ENCODE measurements around the gene NAA35. TPM values are rescaled to one million over a fixed set of nuclear protein-coding genes. Genes with fewer than 3 reads are reported as not detected.

The NAA35 gene
- total RNA-seq, 1 experiment from 2014 or later: 21.3 TPM

GRCh38 chr9:86057491-86057890 lies 116.5 kb downstream of the NAA35 start:
- CTCF ChIA-PET: no interaction called here
- H3K9me3 ChIP-seq (ENCODE audit: control insufficient read depth, insufficient read depth, low read depth, low read length): no peaks in the 10 kb centered on the region
- ATAC-seq: no peak
- in situ Hi-C loops (cut with HindIII; ENCODE audit: low pct_unique_long_range_greater_than_20kb, low sequenced_read_pairs) (no loop called here), intact Hi-C loops (cut with micrococcal nuclease; ENCODE audit: unreplicated experiment) (no loop called here)
- DNase-seq (ENCODE audit: low read depth, low spot score): no peak
- TF ChIP-seq CTCF (IDR thresholded peaks at IDR 0.05) (no peak), REST (IDR thresholded peaks at IDR 0.05; ENCODE audit: insufficient read depth in 1 of 2, low read depth in 2 of 2, low read length in 1 of 2) (no peak), POLR2AphosphoS5 (IDR thresholded peaks at IDR 0.05; ENCODE audit: low read depth, low read length) (no peak), TCF7L2 (IDR thresholded peaks at IDR 0.05; ENCODE audit: low read depth, low read length) (no peak), SIN3A (IDR thresholded peaks at IDR 0.05; ENCODE audit: borderline replicate concordance, insufficient read depth, low read depth, low read length) (no peak)
- no peaks in the 10 kb centered on the region for H3K36me3 ChIP-seq (ENCODE audit: control insufficient read depth, insufficient read depth, low read length)
- H3K27ac ChIP-seq (ENCODE audit: low read length): no peak overlapping the region
- H3K27me3 ChIP-seq (ENCODE audit: control insufficient read depth, insufficient read depth, low read length): no peaks in the 10 kb centered on the region
- BruUV-seq (replicated peaks): no TSS peak
- no peak overlapping the region for H3K4me3 ChIP-seq (ENCODE audit: low read depth in 2 of 2, low read length in 2 of 2)
- no peaks in the 10 kb centered on the region for H3K4me1 ChIP-seq (ENCODE audit: control insufficient read depth, insufficient read depth, low read length)
- POLR2A ChIA-PET: no interaction called here

- BruUV-seq (replicated peaks): no TSS peak
- Histone ChIP-seq H3K4me1 (ENCODE audit: control insufficient read depth, insufficient read depth, low read length) (no peaks in the 10 kb centered on the region), H3K27ac (ENCODE audit: low read length) (no peak overlapping the region), H3K36me3 (ENCODE audit: control insufficient read depth, insufficient read depth, low read length) (no peaks in the 10 kb centered on the region), H3K27me3 (ENCODE audit: control insufficient read depth, insufficient read depth, low read length) (no peaks in the 10 kb centered on the region), H3K9me3 (ENCODE audit: control insufficient read depth, insufficient read depth, low read depth, low read length) (no peaks in the 10 kb centered on the region), H3K4me3 (ENCODE audit: low read depth in 2 of 2, low read length in 2 of 2) (no peak overlapping the region)
- ATAC-seq (no peak), DNase-seq (ENCODE audit: low read depth, low spot score) (no peak)
- in situ Hi-C loops (cut with HindIII; ENCODE audit: low pct_unique_long_range_greater_than_20kb, low sequenced_read_pairs): no loop called here
- ChIA-PET CTCF (no interaction called here), POLR2A (no interaction called here)
- intact Hi-C loops (cut with micrococcal nuclease; ENCODE audit: unreplicated experiment): no loop called here
- no peak for TF ChIP-seq SIN3A (IDR thresholded peaks at IDR 0.05; ENCODE audit: borderline replicate concordance, insufficient read depth, low read depth, low read length)
Observed at GRCh38 chr9:86061972-86062739, 121.2 kb downstream of the NAA35 start.

Data from Panc1 (cell line).